K562 (cell line): ENCODE results near the gene RAB5B. TPM values are rescaled to one million over a fixed set of nuclear protein-coding genes. Genes with fewer than 3 reads are reported as not detected.
A peak's percentile ranks its signal among the peaks of the same experiment; 100 is the strongest.

Source experiments
- CEBPG ChIP-seq, 3 experiments: fragments of 200-800 bp in 1 of 3; sonication (Bioruptor generic) in 1 of 3; sonication (generic) in 1 of 3; formaldehyde crosslinking in 1 of 3; IDR thresholded peaks in 2 of 3; conservative IDR thresholded peaks in 1 of 3; 2 replicates each; pipeline versions ENCODE4 v1.6.1 to v1.8.0; 2016 to 2022; ENCODE audit warnings: missing compliant biosample characterization in 2 of 3, missing genetic modification characterization in 2 of 3, mild to moderate bottlenecking in 1 of 3, missing genetic modification reagents in 1 of 3
- CSDE1 ChIP-seq, 2 experiments: fragments of 450-650 bp; IDR thresholded peaks; 2 replicates each; pipeline ENCODE4 v1.6.1; 2016; ENCODE audit warnings: mild to moderate bottlenecking in 1 of 2
- ESRRA ChIP-seq: fragments of 450-650 bp; IDR thresholded peaks from 2 replicates; pipeline ENCODE4 v1.6.1; 2014; ENCODE audit warnings: low read depth, mild to moderate bottlenecking, moderate library complexity, borderline replicate concordance
- FOXP4 ChIP-seq: sonication (generic); formaldehyde crosslinking; IDR thresholded peaks from 2 replicates; pipeline ENCODE4 v1.8.0; 2022; ENCODE audit warnings: mild to moderate bottlenecking, missing genetic modification reagents, borderline replicate concordance
- IRF1 ChIP-seq: sonication (generic); formaldehyde crosslinking; IDR thresholded peaks from 2 replicates; pipeline ENCODE4 v1.8.0; 2022; ENCODE audit warnings: missing genetic modification reagents, mild to moderate bottlenecking, borderline replicate concordance
- KDM4B ChIP-seq, 2 experiments: fragments of 450-650 bp in 1 of 2; sonication (generic) in 1 of 2; IDR thresholded peaks; 2 replicates each; pipeline ENCODE4 v1.6.1; 2016 to 2017; ENCODE audit warnings: borderline replicate concordance in 2 of 2, antibody characterized with exemption in 1 of 2, low read depth in 1 of 2, mild to moderate bottlenecking in 1 of 2
- LEF1 ChIP-seq: fragments of 450-650 bp; IDR thresholded peaks from 2 replicates; pipeline ENCODE4 v1.6.1; 2016; ENCODE audit warnings: mild to moderate bottlenecking
- MAFF ChIP-seq: IDR thresholded peaks from 2 replicates; pipeline ENCODE4 v1.6.1; 2012; ENCODE audit warnings: low read length, improper control_type of control experiment
- MAFK ChIP-seq: IDR thresholded peaks from 2 replicates; pipeline ENCODE4 v1.6.1; 2011; ENCODE audit warnings: low read length, improper control_type of control experiment
- MBD1 ChIP-seq: fragments of 250-450 bp; sonication (Bioruptor Pico); IDR thresholded peaks from 2 replicates; pipeline ENCODE4 v1.8.0; 2022; ENCODE audit warnings: inconsistent platforms
- SMARCB1 ChIP-seq: IDR thresholded peaks from 2 replicates; pipeline ENCODE4 v1.6.1; 2011; ENCODE audit warnings: improper control_type of control experiment, low read depth; ENCODE audit not compliant: insufficient read length
- SMARCC2 ChIP-seq: fragments of 450-650 bp; IDR thresholded peaks from 2 replicates; pipeline ENCODE4 v1.6.1; 2017; ENCODE audit warnings: antibody characterized with exemption, moderate library complexity, mild to moderate bottlenecking, low read depth
- TRIM24 ChIP-seq, 2 experiments: fragments of 450-650 bp; IDR thresholded peaks; 2 replicates each; pipeline ENCODE4 v1.6.1; 2016
- VEZF1 ChIP-seq: fragments of 200-800 bp; sonication (Bioruptor generic); IDR thresholded peaks from 2 replicates; pipeline ENCODE4 v1.6.1; 2017; ENCODE audit warnings: missing genetic modification characterization, missing compliant biosample characterization
- ZNF263 ChIP-seq: sonication (generic); formaldehyde crosslinking; IDR thresholded peaks from 2 replicates; pipeline ENCODE4 v1.8.0; 2022; ENCODE audit warnings: mild to moderate bottlenecking, missing genetic modification reagents, borderline replicate concordance
- ZNF785 ChIP-seq: fragments of 250-450 bp; sonication (Bioruptor Pico); IDR thresholded peaks from 2 replicates; pipeline ENCODE4 v1.4.0; 2020; ENCODE audit warnings: mild to moderate bottlenecking
- polyA plus RNA-seq, 8 experiments: library from polyadenylated mRNA; depleted of rRNA in 4 of 8; stranded (reverse) in 5 of 8; unstranded in 3 of 8; fragments of >200 nt; fragmentation: Nextera tagmentation in 2 of 8; fragmentation: Illumina TruSeq in 1 of 8; extraction: Ambion mirVana in 2 of 8; extraction: Trizol in 1 of 8; gene quantifications; 2 replicates each; pipeline versions ENCODE4 v1.2.1 to v1.2.3, GENCODE V29; 2011 to 2014; ENCODE audit warnings: inconsistent platforms in 1 of 8, missing spikeins in 1 of 8
- total RNA-seq, 7 experiments: library from RNA; depleted of rRNA in 6 of 7; stranded (reverse); fragments of >200 nt in 6 of 7; fragmentation: Illumina TruSeq in 2 of 7; extraction: Trizol in 2 of 7; gene quantifications; 2 replicates each; pipeline versions ENCODE4 v1.2.1 to v1.2.3, GENCODE V29; 2011 to 2021; ENCODE audit warnings: low replicate concordance in 1 of 7

RAB5B gene
- total and polyA plus RNA-seq, 9 of the 15 experiments (the other 6 are each of a cell fraction or from before 2014, with no cell fraction given) = 6.8 to 73.8 (median 25.2) TPM

- no peak for TF ChIP-seq FOXP4 (CRISPR knock-in tag)
- TF ChIP-seq MAFK = peak; percentile 74; the same call in 1 of the 2 replicates
- TF ChIP-seq SMARCC2 = no peak
- no peak for TF ChIP-seq IRF1
- TF ChIP-seq VEZF1 (CRISPR knock-in tag) = no peak
- no peak for TF ChIP-seq KDM4B (IDR thresholded peaks at IDR 0.05; ENCODE audit: borderline replicate concordance in 2 of 2, low read depth in 1 of 2)
- TF ChIP-seq CSDE1 (IDR thresholded peaks at IDR 0.05) = no peak
- TF ChIP-seq CEBPG (CRISPR knock-in tag; IDR thresholded peaks at IDR 0.05) = no peak
- no peak for TF ChIP-seq CEBPG (tag; conservative IDR thresholded peaks at IDR 0.05 in 1 of 2, IDR thresholded peaks at IDR 0.05 in 1 of 2)
- peak; percentile 78 for TF ChIP-seq MAFF
- TF ChIP-seq TRIM24 (IDR thresholded peaks at IDR 0.05) = no peak
- no peak for TF ChIP-seq MBD1 (CRISPR knock-in tag)
- TF ChIP-seq LEF1 = no peak
- TF ChIP-seq ZNF263 (CRISPR knock-in tag) = no peak
- no peak for TF ChIP-seq ZNF785 (CRISPR knock-in tag)
- peak; percentile 41 for TF ChIP-seq SMARCB1
- TF ChIP-seq ESRRA = no peak
These were observed 9.5 kb downstream of the RAB5B start (continued) for GRCh38 chr12:55983232-55983842.
